Mesenteric fat pad (tissue), 1 donor: Measurements from ENCODE around the gene NQO1. TPM values are rescaled to one million over a fixed set of nuclear protein-coding genes. Genes with fewer than 3 reads are reported as not detected.

Experiments
- DNase-seq: peaks from one replicate; pipeline ENCODE4 v3.0.0-alpha.2; 2020; ENCODE audit warnings: low spot score
- total RNA-seq: library from RNA; stranded (reverse); fragmentation: NEBNext Ultra II Directional; extraction: Animal tissue kit (Norgen Biotek cat#: 25700); gene quantifications from one replicate; pipeline ENCODE4 v1.2.1, GENCODE V29; 2021
- donor health status: DM: yes; HTN: yes; CAD: no.

Gene NQO1
- total RNA-seq, 1 donor from 2014 or later, result 270 TPM

- DNase-seq, result no peak
These were observed 18.3 kb downstream of the NQO1 start for GRCh38 chr16:69707920-69708683.

- no peak for DNase-seq
These were observed 19.4 kb downstream of the NQO1 start for GRCh38 chr16:69706975-69707340.

GRCh38 chr16:69706256-69706974, 19.9 kb downstream of the NQO1 start:
- no peak for DNase-seq

- no peak for DNase-seq
These were observed 22.7 kb downstream of the NQO1 start for GRCh38 chr16:69703638-69704037.

- no peak for DNase-seq
These were observed 24.5 kb downstream of the NQO1 start for GRCh38 chr16:69701866-69702265.

GRCh38 chr16:69701452-69701851, 24.9 kb downstream of the NQO1 start:
- no peak for DNase-seq

GRCh38 chr16:69699915-69700314, 26.4 kb downstream of the NQO1 start:
- no peak for DNase-seq

- DNase-seq, result no peak
These were observed 28.0 kb downstream of the NQO1 start for GRCh38 chr16:69698404-69698803.

- no peak for DNase-seq
These were observed 32.4 kb downstream of the NQO1 start for GRCh38 chr16:69693916-69694315.

- no peak for DNase-seq
These were observed 34.1 kb downstream of the NQO1 start for GRCh38 chr16:69691980-69692911.

GRCh38 chr16:69688589-69688988, 37.8 kb downstream of the NQO1 start:
- no peak for DNase-seq

GRCh38 chr16:69680358-69680757, 46.0 kb downstream of the NQO1 start:
- DNase-seq, result no peak

- no peak for DNase-seq
These were observed 53.2 kb downstream of the NQO1 start for GRCh38 chr16:69672998-69673713.

- no peak for DNase-seq
These were observed 53.9 kb downstream of the NQO1 start for GRCh38 chr16:69672315-69672997.

- DNase-seq, result no peak
These were observed 56.8 kb downstream of the NQO1 start for GRCh38 chr16:69669577-69669976.

GRCh38 chr16:69663846-69664245, 62.5 kb downstream of the NQO1 start:
- DNase-seq, result no peak

- DNase-seq, result no peak
These were observed 63.5 kb downstream of the NQO1 start for GRCh38 chr16:69662901-69663300.

GRCh38 chr16:69660166-69660565, 66.2 kb downstream of the NQO1 start:
- DNase-seq, result no peak
